ENCODE data around the gene SYT2.

DNA sequence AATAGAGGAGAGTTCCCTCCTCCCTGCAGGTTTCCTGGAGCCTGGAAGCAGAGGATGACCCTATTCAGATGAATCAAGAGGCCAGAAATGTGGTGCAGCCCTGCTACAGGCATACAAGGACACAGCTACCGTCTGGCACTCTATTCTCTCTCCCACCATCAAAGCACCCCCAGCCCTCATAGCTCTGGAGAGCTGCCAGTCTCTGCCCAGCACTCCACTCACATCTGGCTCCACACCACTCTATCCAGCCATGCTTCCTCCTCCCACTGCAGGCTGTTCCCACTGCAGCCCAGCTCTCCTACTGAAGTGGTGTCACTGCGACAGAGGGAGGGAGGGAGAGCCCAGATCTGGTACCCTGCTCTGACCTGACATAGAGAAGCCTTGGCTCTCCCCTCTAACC lies 18.4 kb downstream of the SYT2 start:
- TF ChIP-seq, protein P1, sequence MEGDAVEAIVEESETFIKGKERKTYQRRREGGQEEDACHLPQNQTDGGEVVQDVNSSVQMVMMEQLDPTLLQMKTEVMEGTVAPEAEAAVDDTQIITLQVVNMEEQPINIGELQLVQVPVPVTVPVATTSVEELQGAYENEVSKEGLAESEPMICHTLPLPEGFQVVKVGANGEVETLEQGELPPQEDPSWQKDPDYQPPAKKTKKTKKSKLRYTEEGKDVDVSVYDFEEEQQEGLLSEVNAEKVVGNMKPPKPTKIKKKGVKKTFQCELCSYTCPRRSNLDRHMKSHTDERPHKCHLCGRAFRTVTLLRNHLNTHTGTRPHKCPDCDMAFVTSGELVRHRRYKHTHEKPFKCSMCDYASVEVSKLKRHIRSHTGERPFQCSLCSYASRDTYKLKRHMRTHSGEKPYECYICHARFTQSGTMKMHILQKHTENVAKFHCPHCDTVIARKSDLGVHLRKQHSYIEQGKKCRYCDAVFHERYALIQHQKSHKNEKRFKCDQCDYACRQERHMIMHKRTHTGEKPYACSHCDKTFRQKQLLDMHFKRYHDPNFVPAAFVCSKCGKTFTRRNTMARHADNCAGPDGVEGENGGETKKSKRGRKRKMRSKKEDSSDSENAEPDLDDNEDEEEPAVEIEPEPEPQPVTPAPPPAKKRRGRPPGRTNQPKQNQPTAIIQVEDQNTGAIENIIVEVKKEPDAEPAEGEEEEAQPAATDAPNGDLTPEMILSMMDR (IDR thresholded peaks at IDR 0.05), result no peak
- TF ChIP-seq POLR2A (IDR thresholded peaks at IDR 0.05), result no peak
